ENCODE results near the gene FIBCD1.

The FIBCD1 gene

GRCh38 chr9:130894546-130894945 lies 44.5 kb downstream of the FIBCD1 start:
- no peak for DNase-seq (ENCODE audit: low read depth)

GRCh38 chr9:130893341-130894101 lies 45.5 kb downstream of the FIBCD1 start:
- DNase-seq (ENCODE audit: low read depth), result no peak

- DNase-seq (ENCODE audit: low read depth), result no peak
Observed at GRCh38 chr9:130892477-130893304, 46.4 kb downstream of the FIBCD1 start.

GRCh38 chr9:130891688-130892476 lies 47.2 kb downstream of the FIBCD1 start:
- DNase-seq (ENCODE audit: low read depth), result no peak

- no peak for DNase-seq (ENCODE audit: low read depth)
Observed at GRCh38 chr9:130890870-130891687, 48.0 kb downstream of the FIBCD1 start.

GRCh38 chr9:130890124-130890523 lies 48.9 kb downstream of the FIBCD1 start:
- no peak for DNase-seq (ENCODE audit: low read depth)

- DNase-seq (ENCODE audit: low read depth), result no peak
Observed at GRCh38 chr9:130888146-130888885, 50.7 kb downstream of the FIBCD1 start.

GRCh38 chr9:130887494-130888144 lies 51.4 kb downstream of the FIBCD1 start:
- DNase-seq (ENCODE audit: low read depth), result no peak

GRCh38 chr9:130886981-130887380 lies 52.1 kb downstream of the FIBCD1 start:
- no peak for DNase-seq (ENCODE audit: low read depth)

- no peak for DNase-seq (ENCODE audit: low read depth)
Observed at GRCh38 chr9:130885484-130886375, 53.3 kb downstream of the FIBCD1 start.

- DNase-seq (ENCODE audit: low read depth), result no peak
Observed at GRCh38 chr9:130884542-130885483, 54.2 kb downstream of the FIBCD1 start.

- no peak for DNase-seq (ENCODE audit: low read depth)
Observed at GRCh38 chr9:130884111-130884531, 54.9 kb downstream of the FIBCD1 start.

- DNase-seq (ENCODE audit: low read depth), result no peak
Observed at GRCh38 chr9:130883479-130883878, 55.6 kb downstream of the FIBCD1 start.

- no peak for DNase-seq (ENCODE audit: low read depth)
Observed at GRCh38 chr9:130882696-130883225, 56.3 kb downstream of the FIBCD1 start.

GRCh38 chr9:130881516-130881915 lies 57.5 kb downstream of the FIBCD1 start:
- DNase-seq (ENCODE audit: low read depth), result no peak

- no peak for DNase-seq (ENCODE audit: low read depth)
Observed at GRCh38 chr9:130880599-130881220, 58.3 kb downstream of the FIBCD1 start.

GRCh38 chr9:130879863-130880411 lies 59.1 kb downstream of the FIBCD1 start:
- DNase-seq (ENCODE audit: low read depth), result no peak

Data from activated T-cell treated with anti-CD3 and anti-CD28 coated beads for 48 hours (primary cell).